Prostate gland (tissue), 2 donors: ENCODE results near the gene CSRP1.

Experiments
- POLR2A ChIP-seq: fragments of 450-650 bp; IDR thresholded peaks from one replicate; pipeline ENCODE4 v1.6.1; 2016; ENCODE audit warnings: antibody characterized with exemption, mild to moderate bottlenecking
- TF ChIP-seq, protein P1 (sequence below), 4 experiments: fragments of 200-600 bp in 2 of 4; fragments of 450-650 bp in 2 of 4; sonication (generic) in 2 of 4; IDR thresholded peaks; 1 replicate in 3 of 4; 2 replicates in 1 of 4; pipeline ENCODE4 v1.5.1; 2016 to 2019; ENCODE audit warnings: antibody characterized with exemption in 4 of 4, mild to moderate bottlenecking in 2 of 4, moderate library complexity in 2 of 4

DNA sequence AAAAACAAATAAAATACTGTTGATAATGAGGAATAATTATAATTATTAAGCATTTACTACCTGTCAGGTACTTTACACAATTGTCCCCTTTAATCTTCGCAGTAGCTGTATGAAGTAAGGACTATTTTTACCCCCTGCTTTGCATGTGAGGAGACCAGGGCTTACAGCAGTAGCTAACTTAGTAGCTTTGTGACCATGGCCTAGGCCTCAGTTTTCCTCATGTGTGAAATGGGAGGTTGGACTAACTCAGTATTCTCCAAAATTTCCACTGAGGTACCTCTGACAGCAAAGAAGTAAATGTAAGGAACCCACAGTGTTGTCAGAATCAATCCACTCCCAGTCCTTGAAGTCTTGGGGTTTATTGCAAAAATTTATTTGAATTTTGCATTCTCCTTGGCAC is 3.8 kb upstream of the CSRP1 start:
- TF ChIP-seq, protein P1, sequence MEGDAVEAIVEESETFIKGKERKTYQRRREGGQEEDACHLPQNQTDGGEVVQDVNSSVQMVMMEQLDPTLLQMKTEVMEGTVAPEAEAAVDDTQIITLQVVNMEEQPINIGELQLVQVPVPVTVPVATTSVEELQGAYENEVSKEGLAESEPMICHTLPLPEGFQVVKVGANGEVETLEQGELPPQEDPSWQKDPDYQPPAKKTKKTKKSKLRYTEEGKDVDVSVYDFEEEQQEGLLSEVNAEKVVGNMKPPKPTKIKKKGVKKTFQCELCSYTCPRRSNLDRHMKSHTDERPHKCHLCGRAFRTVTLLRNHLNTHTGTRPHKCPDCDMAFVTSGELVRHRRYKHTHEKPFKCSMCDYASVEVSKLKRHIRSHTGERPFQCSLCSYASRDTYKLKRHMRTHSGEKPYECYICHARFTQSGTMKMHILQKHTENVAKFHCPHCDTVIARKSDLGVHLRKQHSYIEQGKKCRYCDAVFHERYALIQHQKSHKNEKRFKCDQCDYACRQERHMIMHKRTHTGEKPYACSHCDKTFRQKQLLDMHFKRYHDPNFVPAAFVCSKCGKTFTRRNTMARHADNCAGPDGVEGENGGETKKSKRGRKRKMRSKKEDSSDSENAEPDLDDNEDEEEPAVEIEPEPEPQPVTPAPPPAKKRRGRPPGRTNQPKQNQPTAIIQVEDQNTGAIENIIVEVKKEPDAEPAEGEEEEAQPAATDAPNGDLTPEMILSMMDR (IDR thresholded peaks at IDR 0.05), result no peak
- TF ChIP-seq POLR2A, result no peak
